Measurements from ENCODE around the gene HYCC2.

- TF ChIP-seq POLR2A (IDR thresholded peaks at IDR 0.05; ENCODE audit: low read depth, low read length) (no peak), POLR2AphosphoS5 (IDR thresholded peaks at IDR 0.05; ENCODE audit: insufficient read depth, low read depth, low read length) (no peak), CTCF (IDR thresholded peaks at IDR 0.05; ENCODE audit: extremely low read depth in 1 of 2, insufficient read depth in 1 of 2, low read depth in 1 of 2, low read length in 2 of 2) (no peak), EZH2 (IDR thresholded peaks at IDR 0.05; ENCODE audit: borderline replicate concordance, low read depth, low read length, severe bottlenecking) (no peak), MYC (IDR thresholded peaks at IDR 0.05; ENCODE audit: low read depth, low read length) (no peak), MAX (IDR thresholded peaks at IDR 0.05; ENCODE audit: insufficient read depth, insufficient read length) (no peak), JUN (IDR thresholded peaks at IDR 0.05; ENCODE audit: borderline replicate concordance, insufficient read depth, insufficient read length, low read depth) (no peak)
Measured at GRCh38 chr2:201072201-201072530, 695 bp upstream of the HYCC2 start.
